Endodermal cell (in vitro differentiated cells): ENCODE measurements around the gene SLC29A2. TPM values are rescaled to one million over a fixed set of nuclear protein-coding genes. Genes with fewer than 3 reads are reported as not detected.

Experiments used
- DNase-seq: peaks from one replicate; pipeline ENCODE4 v3.0.0-alpha.2; 2017
- H3K27ac ChIP-seq: 2 replicates; pipeline ENCODE4 v1.5.1; 2013; ENCODE audit warnings: mild to moderate bottlenecking, low read depth, low read length, moderate library complexity
- H3K27me3 ChIP-seq: 2 replicates; pipeline ENCODE4 v1.6.1; 2013; ENCODE audit warnings: mild to moderate bottlenecking, low read length, moderate library complexity; ENCODE audit not compliant: insufficient read depth, control insufficient read depth, poor library complexity, severe bottlenecking
- H3K36me3 ChIP-seq: 2 replicates; pipeline ENCODE4 v1.7.0; 2013; ENCODE audit warnings: mild to moderate bottlenecking, low read length, moderate library complexity; ENCODE audit not compliant: control insufficient read depth, insufficient read depth
- H3K4me1 ChIP-seq: one replicate; pipeline ENCODE4 v1.7.0; 2013; ENCODE audit warnings: low read length; ENCODE audit not compliant: control insufficient read depth, insufficient read depth
- H3K4me3 ChIP-seq: 2 replicates; pipeline ENCODE4 v1.5.1; 2013; ENCODE audit warnings: mild to moderate bottlenecking, low read length, moderate library complexity
- H3K9ac ChIP-seq: 2 replicates; pipeline ENCODE4 v1.6.1; 2013; ENCODE audit warnings: mild to moderate bottlenecking, low read length, moderate library complexity; ENCODE audit not compliant: poor library complexity, severe bottlenecking; ENCODE audit errors: extremely low read depth
- H3K9me3 ChIP-seq: 2 replicates; pipeline ENCODE4 v1.6.1; 2013; ENCODE audit warnings: mild to moderate bottlenecking, low read length, moderate library complexity; ENCODE audit not compliant: control insufficient read depth
- H3K27ac Mint-ChIP-seq: 2 replicates; pipeline ENCODE4 v1.8.0; 2020; ENCODE audit warnings: mixed read lengths
- H3K27me3 Mint-ChIP-seq: 2 replicates; pipeline ENCODE4 v1.8.0; 2021; ENCODE audit warnings: mild to moderate bottlenecking, mixed read lengths; ENCODE audit not compliant: insufficient read depth
- H3K36me3 Mint-ChIP-seq: 2 replicates; pipeline ENCODE4 v1.8.0; 2020; ENCODE audit warnings: low read depth, mixed read lengths
- H3K4me1 Mint-ChIP-seq: 2 replicates; pipeline ENCODE4 v1.8.0; 2020; ENCODE audit warnings: mixed read lengths
- H3K4me3 Mint-ChIP-seq: 2 replicates; pipeline ENCODE4 v1.8.0; 2020; ENCODE audit warnings: mild to moderate bottlenecking, moderate library complexity, mixed read lengths
- H3K9me3 Mint-ChIP-seq: 2 replicates; pipeline ENCODE4 v1.8.0; 2020; ENCODE audit warnings: mild to moderate bottlenecking, mixed read lengths
- CTCF ChIP-seq: fragments of 200-600 bp; sonication (generic); conservative IDR thresholded peaks from 2 replicates; pipeline ENCODE4 v1.5.0; 2021; ENCODE audit warnings: antibody characterized with exemption, mild to moderate bottlenecking
- WGBS, 2 experiments: methylation state at CpG; one replicate each; pipeline versions ENCODE4 v1.1.5 to v1.1.7; 2013; ENCODE audit warnings: missing lambda C conversion rate in 2 of 2, mixed read lengths in 1 of 2; ENCODE audit not compliant: insufficient coverage in 1 of 2, insufficient read length in 1 of 2; 5-methylcytosine and 5-hydroxymethylcytosine counted together
- total RNA-seq, 2 donors: library from RNA; stranded (reverse); fragmentation: NEBNext Ultra II Directional in 1 of 2; extraction: Animal tissue kit (Norgen Biotek cat#: 25700) in 1 of 2; gene quantifications; 2 replicates in 1 of 2; 3 replicates in 1 of 2; pipeline ENCODE4 v1.2.1, GENCODE V29; 2021

SLC29A2 gene
- total RNA-seq, 2 donors from 2014 or later: 30.8 to 32.4 TPM

GRCh38 chr11:66314561-66315497 is 56.7 kb downstream of the SLC29A2 start:
- H3K4me1 ChIP-seq: peaks cover 3% of the 10 kb centered on the region
- DNase-seq: no peak
- H3K27ac Mint-ChIP-seq: no peak overlapping the region

GRCh38 chr11:66314186-66314501 is 57.4 kb downstream of the SLC29A2 start:
- peaks cover 6% of the 10 kb centered on the region for H3K9me3 Mint-ChIP-seq
- Histone ChIP-seq H3K9ac (no peak overlapping the region), H3K27ac (no peak overlapping the region), H3K4me3 (no peak overlapping the region), H3K27me3 (no peaks in the 10 kb centered on the region), H3K4me1 (peaks cover 3% of the 10 kb centered on the region), H3K9me3 (no peaks in the 10 kb centered on the region), H3K36me3 (no peaks in the 10 kb centered on the region)
- no peak for TF ChIP-seq CTCF
- peaks cover 24% of the 10 kb centered on the region for H3K27me3 Mint-ChIP-seq
- peak overlapping the region; percentile 72 for H3K4me3 Mint-ChIP-seq
- WGBS, 2 experiments: 80% methylated on average over 1 of the region's 1 CpG; no CpG with 5 or more reads in 1 of the 2 experiments
- no peak for DNase-seq
- H3K27ac Mint-ChIP-seq: no peak overlapping the region
- H3K36me3 Mint-ChIP-seq: no peaks in the 10 kb centered on the region
- peaks cover 9% of the 10 kb centered on the region for H3K4me1 Mint-ChIP-seq

More at GRCh38 chr11:66314561-66315497, 56.7 kb downstream of the SLC29A2 start:
- Mint-ChIP-seq H3K9me3 (peaks cover 13% of the 10 kb centered on the region), H3K27me3 (peaks cover 22% of the 10 kb centered on the region), H3K36me3 (no peaks in the 10 kb centered on the region), H3K4me1 (peaks cover 9% of the 10 kb centered on the region), H3K4me3 (no peak overlapping the region)
- Histone ChIP-seq H3K27me3 (no peaks in the 10 kb centered on the region), H3K36me3 (no peaks in the 10 kb centered on the region), H3K9ac (no peak overlapping the region), H3K27ac (no peak overlapping the region), H3K9me3 (no peaks in the 10 kb centered on the region), H3K4me3 (no peak overlapping the region)
- TF ChIP-seq CTCF: no peak
- WGBS, 2 experiments: 92 to 96% methylated on average over 13 to 17 of the region's 17 CpGs

- Mint-ChIP-seq H3K4me3 (peak overlapping the region; percentile 72), H3K27ac (peak overlapping the region; percentile 95), H3K36me3 (no peaks in the 10 kb centered on the region), H3K4me1 (peaks cover 9% of the 10 kb centered on the region), H3K9me3 (peaks cover under 1% of the 10 kb centered on the region), H3K27me3 (peaks cover 21% of the 10 kb centered on the region)
- Histone ChIP-seq H3K27ac (peak overlapping the region; percentile 98), H3K4me3 (peak overlapping the region; percentile 75), H3K27me3 (no peaks in the 10 kb centered on the region), H3K9ac (peak overlapping the region; percentile 15), H3K4me1 (peaks cover 3% of the 10 kb centered on the region), H3K36me3 (no peaks in the 10 kb centered on the region), H3K9me3 (no peaks in the 10 kb centered on the region)
- peak; percentile 65 for TF ChIP-seq CTCF
- peak; percentile 87 for DNase-seq
- 40 to 44% methylated on average over 2 to 38 of the region's 38 CpGs for WGBS, 2 experiments
Observed at GRCh38 chr11:66313321-66314185, 58.0 kb downstream of the SLC29A2 start.
